ENCODE data around the gene RND2. TPM values are rescaled to one million over a fixed set of nuclear protein-coding genes. Genes with fewer than 3 reads are reported as not detected.
"Not testable (repeated sequence)": the region's sequence is repeated elsewhere in the genome, so short reads cannot be mapped to it uniquely, and the experiment has no call there.

The RND2 gene
- total and polyA plus RNA-seq, 4 experiments from 2014 or later, result 0.13 to 0.29 (median 0.27) TPM

DNA sequence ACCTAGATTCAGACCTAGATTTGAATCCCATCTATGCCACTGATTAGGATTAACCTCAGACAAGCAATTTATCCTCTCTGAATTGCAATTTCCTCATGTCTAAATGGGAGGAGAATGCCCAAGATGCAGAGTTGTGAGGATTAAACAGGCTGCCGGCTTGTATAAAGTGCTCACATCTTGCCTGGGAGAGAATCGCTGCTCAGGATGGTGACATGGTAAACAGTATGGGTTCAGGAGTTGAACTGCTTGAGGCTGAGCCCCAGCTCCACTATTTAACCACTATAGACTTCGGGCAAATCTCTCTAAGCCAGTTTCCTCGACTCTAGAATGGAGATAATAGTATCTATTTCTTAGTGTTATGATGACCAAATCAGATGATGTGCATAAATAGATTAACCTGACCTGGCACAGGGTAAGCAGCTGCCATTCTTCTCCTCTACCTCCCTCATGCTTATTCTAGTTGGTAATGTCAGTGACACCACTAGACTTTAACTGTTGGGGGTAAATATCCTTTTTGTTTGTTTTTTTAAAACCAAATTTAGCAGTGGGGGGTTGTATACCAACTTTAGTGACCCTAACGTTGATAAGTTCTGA, 27.5 kb upstream of the RND2 start:
- intact Hi-C loops (cut with micrococcal nuclease), result loop anchor here (10.0 kb wide), 1 partner anchor 273 kb away; no protein-coding TSS in a partner anchor
- H3K4me1 Mint-ChIP-seq, result peaks cover 16 to 36% (median 24%) of the 10 kb centered on the region in 4 donors
- CTCF ChIA-PET (ENCODE audit: partially characterized antibody), result interaction anchor here (0.9 to 2.1 kb wide), 21 partner anchors 10 to 487 kb away, joined by 3 to 23 read pairs (median 6); partner anchors contain the start of genes AARSD1, DHX8, IFI35 and PSMC3IP
- DNase-seq, result no peak
- peaks cover 0 to 2% of the 10 kb centered on the region in 2 donors for H3K27me3 Mint-ChIP-seq
- Histone ChIP-seq H3K27me3 (ENCODE audit: insufficient read depth, low read length) (no peaks in the 10 kb centered on the region), H3K4me1 (ENCODE audit: insufficient read depth, low read length) (peaks cover 22% of the 10 kb centered on the region), H3K4me3 (ENCODE audit: low read length in 2 of 2) (no peak overlapping the region), H3K36me3 (ENCODE audit: insufficient read depth, low read length) (peaks cover 27% of the 10 kb centered on the region), H3K9me3 (ENCODE audit: control insufficient read depth in 1 of 2, low read length in 2 of 2) (no peaks in the 10 kb centered on the region), H3K27ac (ENCODE audit: low read depth, low read length) (peak overlapping the region; percentile 57)
- POLR2A ChIA-PET (ENCODE audit: partially characterized antibody), result interaction anchor here (0.7 to 4.4 kb wide), 38 partner anchors 10 to 1133 kb away, joined by 3 to 69 read pairs (median 9); partner anchors contain the start of genes AARSD1, ACLY, ARL4D and BECN1
- H3K27ac Mint-ChIP-seq, result peak overlapping the region; percentile 96 to 99 (median 99)
- H3K9me3 Mint-ChIP-seq, result no peaks in the 10 kb centered on the region
- H3K4me3 Mint-ChIP-seq, result peak overlapping the region in 7 of 8 donors; percentile 94 to 98 (median 96)
- H3K36me3 Mint-ChIP-seq, result peaks cover 22 to 54% of the 10 kb centered on the region in 2 donors

- peaks cover 16 to 36% (median 24%) of the 10 kb centered on the region in 4 donors for H3K4me1 Mint-ChIP-seq
- H3K9me3 ChIP-seq (ENCODE audit: control insufficient read depth in 1 of 2, low read length in 2 of 2), result no peaks in the 10 kb centered on the region
- H3K27me3 Mint-ChIP-seq, result peaks cover 0 to 2% of the 10 kb centered on the region in 2 donors
- intact Hi-C loops (cut with micrococcal nuclease), result loop anchor here (1.0 to 10.0 kb wide), 10 partner anchors 18 to 485 kb away; partner anchors contain the start of genes AARSD1, BECN1, BRCA1 and DHX8
- H3K36me3 ChIP-seq (ENCODE audit: insufficient read depth, low read length), result peaks cover 27% of the 10 kb centered on the region
- ChIA-PET CTCF (ENCODE audit: partially characterized antibody) (interaction anchor here (0.6 to 2.1 kb wide), 24 partner anchors 9 to 486 kb away, joined by 3 to 23 read pairs (median 6); partner anchors contain the start of genes AARSD1, DHX8, IFI35 and PSMC3IP), POLR2A (ENCODE audit: partially characterized antibody) (interaction anchor here (0.7 to 4.4 kb wide), 41 partner anchors 9 to 1134 kb away, joined by 3 to 69 read pairs (median 8); partner anchors contain the start of genes AARSD1, ACLY, ARL4D and BECN1)
- no peaks in the 10 kb centered on the region for H3K9me3 Mint-ChIP-seq
- peak within 1 kb of the TSS; percentile 94 to 98 (median 96) for H3K4me3 Mint-ChIP-seq
- peak within 1 kb of the TSS; percentile 79 to 94 for H3K4me3 ChIP-seq (ENCODE audit: low read length in 2 of 2)
- DNase-seq, result peak; percentile 95 to 99 (median 99)
- H3K27me3 ChIP-seq (ENCODE audit: insufficient read depth, low read length), result no peaks in the 10 kb centered on the region
- peak within 1 kb of the TSS; percentile 96 to 99 (median 99) for H3K27ac Mint-ChIP-seq
- peaks cover 22% of the 10 kb centered on the region for H3K4me1 ChIP-seq (ENCODE audit: insufficient read depth, low read length)
- peak within 1 kb of the TSS; percentile 99 for H3K27ac ChIP-seq (ENCODE audit: low read depth, low read length)
- H3K36me3 Mint-ChIP-seq, result peaks cover 18 to 53% of the 10 kb centered on the region in 2 donors
Measured at GRCh38 chr17:42997984-42998938, 26.8 kb upstream of the RND2 start, which contains the start of gene RPL27. TSS of gene RPL27 (plus strand) at chr17:42998419. CDS start at chr17:42998751, 332 bp downstream.

- DNase-seq, result no peak
- no peaks in the 10 kb centered on the region for H3K9me3 ChIP-seq (ENCODE audit: control insufficient read depth in 1 of 2, low read length in 2 of 2)
- intact Hi-C loops (cut with micrococcal nuclease), result loop anchor here (2.0 to 10.0 kb wide), 4 partner anchors 174 to 484 kb away; partner anchors contain the start of genes BECN1 and DHX8
- peak overlapping the region; percentile 79 to 94 for H3K4me3 ChIP-seq (ENCODE audit: low read length in 2 of 2)
- CTCF ChIA-PET (ENCODE audit: partially characterized antibody), result interaction anchor here (1.3 to 2.1 kb wide), 6 partner anchors 8 to 485 kb away, joined by 4 to 23 read pairs (median 6); partner anchors contain the start of genes DHX8, IFI35 and RND2
- POLR2A ChIA-PET (ENCODE audit: partially characterized antibody), result interaction anchor here (1.0 to 4.4 kb wide), 24 partner anchors 8 to 1080 kb away, joined by 3 to 69 read pairs (median 14); partner anchors contain the start of genes AARSD1, ACLY, BRCA1 and DHX8
- H3K36me3 ChIP-seq (ENCODE audit: insufficient read depth, low read length), result peaks cover 27% of the 10 kb centered on the region
- Mint-ChIP-seq H3K4me3 (peak overlapping the region; percentile 94 to 98 (median 96)), H3K27ac (peak overlapping the region; percentile 96 to 99 (median 99)), H3K36me3 (peaks cover 18 to 55% of the 10 kb centered on the region in 2 donors), H3K27me3 (peaks cover 0 to 2% of the 10 kb centered on the region in 2 donors), H3K4me1 (peaks cover 16 to 36% (median 24%) of the 10 kb centered on the region in 4 donors), H3K9me3 (no peaks in the 10 kb centered on the region)
- peaks cover 22% of the 10 kb centered on the region for H3K4me1 ChIP-seq (ENCODE audit: insufficient read depth, low read length)
- peak overlapping the region; percentile 99 for H3K27ac ChIP-seq (ENCODE audit: low read depth, low read length)
- no peaks in the 10 kb centered on the region for H3K27me3 ChIP-seq (ENCODE audit: insufficient read depth, low read length)
Measured at GRCh38 chr17:42999003-42999525, 26.0 kb upstream of the RND2 start.

DNA sequence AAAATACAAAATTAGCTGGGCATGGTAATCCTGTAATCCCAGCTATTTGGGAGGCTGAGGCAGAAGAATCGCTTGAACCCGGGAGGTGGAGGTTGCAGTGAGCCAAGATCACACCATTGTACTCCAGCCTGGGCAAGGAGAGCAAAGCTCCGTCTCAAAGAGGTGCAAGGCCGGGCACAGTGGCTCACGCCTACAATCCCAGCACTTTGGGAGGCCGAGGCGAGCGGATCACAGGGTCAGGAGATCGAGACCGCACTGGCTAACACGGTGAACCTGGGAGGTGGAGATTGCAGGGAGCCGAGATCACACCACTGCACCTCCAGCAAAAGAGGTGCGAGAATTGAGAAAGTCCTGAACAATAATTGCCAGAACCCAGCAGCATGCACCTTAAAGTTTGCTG, 24.1 kb upstream of the RND2 start:
- H3K4me3 Mint-ChIP-seq, result not testable (repeated sequence)

DNA sequence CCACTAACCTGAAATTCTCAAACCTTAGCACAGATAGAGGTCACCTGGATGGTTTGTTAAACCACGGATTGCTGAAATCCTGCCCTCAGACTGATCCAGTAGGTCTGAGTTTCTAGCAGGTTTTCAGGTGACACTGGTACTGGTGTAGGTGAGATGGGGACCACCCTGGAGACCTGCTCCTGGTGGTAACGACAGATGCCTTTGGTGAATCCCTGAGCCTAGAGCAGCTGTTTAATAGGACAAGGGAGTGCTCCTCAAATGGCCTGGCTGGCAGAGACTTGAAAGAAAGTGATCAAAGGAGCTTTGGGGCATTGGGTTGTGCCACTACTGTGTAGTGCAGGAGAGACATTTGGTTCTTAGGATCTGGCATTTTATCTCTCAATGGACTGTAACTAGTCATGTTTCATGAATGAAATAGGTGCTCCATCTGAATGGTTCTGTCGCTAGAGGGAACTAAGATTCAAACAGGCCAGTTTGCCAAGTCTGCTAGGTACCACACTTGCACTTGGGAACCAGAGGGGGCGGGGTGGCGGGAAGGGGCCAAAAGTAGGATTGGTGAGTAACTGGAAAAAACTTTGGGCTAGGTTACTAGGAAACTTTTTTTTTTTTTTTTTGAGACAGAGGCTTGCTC, 21.4 kb upstream of the RND2 start:
- Histone ChIP-seq H3K4me3 (ENCODE audit: low read length in 2 of 2) (no peak overlapping the region), H3K9me3 (ENCODE audit: control insufficient read depth in 1 of 2, low read length in 2 of 2) (no peaks in the 10 kb centered on the region), H3K4me1 (ENCODE audit: insufficient read depth, low read length) (peaks cover 37% of the 10 kb centered on the region), H3K36me3 (ENCODE audit: insufficient read depth, low read length) (peaks cover 27% of the 10 kb centered on the region), H3K27ac (ENCODE audit: low read depth, low read length) (no peak overlapping the region), H3K27me3 (ENCODE audit: insufficient read depth, low read length) (no peaks in the 10 kb centered on the region)
- peak overlapping the region in 1 of 8 donors; percentile 29 for H3K4me3 Mint-ChIP-seq
- H3K27ac Mint-ChIP-seq, result peak overlapping the region in 5 of 7 donors; percentile 29 to 81 (median 42)
- H3K4me1 Mint-ChIP-seq, result peaks cover 15 to 28% (median 26%) of the 10 kb centered on the region in 4 donors
- CTCF ChIA-PET (ENCODE audit: partially characterized antibody), result interaction anchor here (0.7 kb wide), 1 partner anchor 364 kb away, joined by 3 read pairs; no protein-coding TSS in a partner anchor
- no peak for DNase-seq
- H3K36me3 Mint-ChIP-seq, result peaks cover 12 to 51% of the 10 kb centered on the region in 2 donors
- POLR2A ChIA-PET (ENCODE audit: partially characterized antibody), result interaction anchor here (1.5 kb wide), 1 partner anchor 21 kb away, joined by 4 read pairs; the partner anchor contains the start of gene RND2
- intact Hi-C loops (cut with micrococcal nuclease), result no loop called here
- no peaks in the 10 kb centered on the region for H3K9me3 Mint-ChIP-seq
- no peaks in the 10 kb centered on the region for H3K27me3 Mint-ChIP-seq

More for the DNA sequence above, 24.1 kb upstream of the RND2 start:
- H3K27me3 Mint-ChIP-seq; DNase-seq; H3K9me3 Mint-ChIP-seq; H3K27ac ChIP-seq (ENCODE audit: low read depth, low read length); POLR2A ChIA-PET (ENCODE audit: partially characterized antibody); H3K4me3 ChIP-seq (ENCODE audit: low read length in 2 of 2); H3K27me3 ChIP-seq (ENCODE audit: insufficient read depth, low read length); H3K9me3 ChIP-seq (ENCODE audit: control insufficient read depth in 1 of 2, low read length in 2 of 2); intact Hi-C loops (cut with micrococcal nuclease): not testable (repeated sequence)
- peaks cover 27% of the 10 kb centered on the region for H3K36me3 ChIP-seq (ENCODE audit: insufficient read depth, low read length)
- peaks cover 22% of the 10 kb centered on the region for H3K4me1 ChIP-seq (ENCODE audit: insufficient read depth, low read length)
- Mint-ChIP-seq H3K36me3 (peaks cover 12 to 52% of the 10 kb centered on the region in 2 donors), H3K4me1 (peaks cover 16 to 32% (median 24%) of the 10 kb centered on the region in 4 donors), H3K27ac (peak overlapping the region in 2 of 7 donors; percentile 74 to 75)
- CTCF ChIA-PET (ENCODE audit: partially characterized antibody), result interaction anchor here (1.1 kb wide), 1 partner anchor 23 kb away, joined by 3 read pairs; no protein-coding TSS in a partner anchor
